Renal cortical epithelial cell (primary cell): ENCODE data around the gene KISS1R. TPM values are rescaled to one million over a fixed set of nuclear protein-coding genes. Genes with fewer than 3 reads are reported as not detected.

Source experiments
- DNase-seq: peaks from one replicate; pipeline ENCODE4 v3.0.0-alpha.2; 2011; ENCODE audit warnings: low read depth
- total RNA-seq: library from RNA; depleted of rRNA; stranded (reverse); fragments of >200 nt; gene quantifications from 2 replicates; pipeline ENCODE4 v1.2.3, GENCODE V29; 2014

KISS1R gene
- total RNA-seq, 1 donor from 2014 or later = not detected

DNA sequence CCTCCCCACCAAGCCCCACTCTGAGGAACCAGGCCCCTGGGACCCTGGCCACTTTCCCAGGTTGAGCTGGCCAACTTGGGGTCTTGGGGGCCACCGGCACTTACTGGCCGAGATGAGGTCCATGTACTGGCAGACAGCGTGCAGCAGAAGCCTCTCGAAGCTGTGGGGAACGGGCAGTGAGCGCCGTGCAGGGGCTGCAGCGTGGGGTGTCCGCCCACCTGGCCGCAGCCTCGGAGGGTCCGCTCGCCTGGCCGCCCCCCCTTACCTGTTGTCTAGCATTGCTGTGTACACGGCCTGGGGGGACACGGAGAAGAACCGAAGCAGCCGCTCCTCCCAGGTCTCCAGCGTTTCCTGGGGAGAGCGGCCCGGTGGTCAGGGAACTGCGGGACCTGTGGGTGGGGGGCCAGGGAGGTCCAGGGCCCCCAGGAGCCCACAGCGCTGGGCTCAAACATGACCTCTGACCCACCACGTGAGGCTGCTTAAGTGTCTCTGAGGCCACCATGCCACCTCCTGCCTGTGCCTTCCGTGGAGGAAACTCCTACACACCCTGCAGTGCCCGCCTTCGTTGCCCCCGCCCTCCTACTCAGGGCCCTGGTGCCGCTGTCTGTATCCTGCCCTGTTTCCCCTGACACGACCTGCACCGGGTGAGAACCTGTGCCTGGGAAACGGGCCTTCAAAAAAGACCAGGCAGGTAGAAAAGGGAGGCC, 17.6 kb upstream of the KISS1R start:
- DNase-seq = no peak

DNA sequence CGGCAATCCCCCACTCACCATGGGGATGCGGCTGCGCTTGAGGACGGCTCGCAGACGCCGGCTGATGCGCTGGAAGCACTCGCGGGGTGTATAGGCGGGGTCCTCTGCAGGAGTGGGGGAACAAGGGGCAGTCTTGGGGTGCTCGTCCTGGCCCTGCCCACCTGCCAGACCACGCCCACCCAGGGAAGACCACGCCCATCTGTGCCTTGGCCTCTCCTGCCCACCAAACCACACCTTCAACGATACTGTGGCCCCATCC, 17.2 kb upstream of the KISS1R start:
- no peak for DNase-seq

DNA sequence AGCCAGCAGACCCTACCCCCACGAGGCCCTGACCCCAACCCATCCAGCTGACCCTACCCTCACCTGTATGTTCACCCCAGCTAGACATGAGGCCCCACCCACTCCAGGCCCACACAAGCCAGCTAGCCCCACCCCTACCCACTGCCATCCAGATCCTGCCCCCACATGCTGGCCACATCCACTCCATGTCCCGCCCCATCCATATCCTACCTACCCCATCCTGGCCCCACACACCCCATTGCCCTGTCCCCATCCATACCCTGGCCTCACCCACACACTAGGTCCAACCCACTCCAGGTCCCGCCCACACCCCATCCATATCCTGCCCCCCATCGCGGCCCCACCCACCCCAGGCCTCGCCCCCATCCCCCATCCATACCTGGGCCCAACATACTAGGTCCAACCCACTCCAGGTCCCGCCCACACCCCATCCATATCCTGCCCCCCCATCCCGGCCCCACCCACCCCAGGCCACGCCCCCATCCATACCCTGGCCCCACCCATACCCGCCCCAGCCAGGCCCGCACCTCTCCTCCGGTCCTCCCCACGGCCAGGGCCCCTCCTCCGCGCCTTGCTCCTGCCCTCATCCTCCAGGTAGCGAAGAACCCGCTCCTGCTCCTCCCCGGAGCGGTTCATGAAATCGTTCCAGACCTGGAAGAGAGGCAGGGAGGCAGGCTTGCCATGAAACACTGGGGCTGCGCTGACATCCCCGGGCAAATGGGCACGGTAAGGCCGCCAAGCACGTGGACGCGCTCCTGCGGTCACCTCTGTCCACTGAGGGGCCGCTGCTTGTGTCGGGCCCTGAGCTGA, 16.6 kb upstream of the KISS1R start:
- no peak for DNase-seq

DNA sequence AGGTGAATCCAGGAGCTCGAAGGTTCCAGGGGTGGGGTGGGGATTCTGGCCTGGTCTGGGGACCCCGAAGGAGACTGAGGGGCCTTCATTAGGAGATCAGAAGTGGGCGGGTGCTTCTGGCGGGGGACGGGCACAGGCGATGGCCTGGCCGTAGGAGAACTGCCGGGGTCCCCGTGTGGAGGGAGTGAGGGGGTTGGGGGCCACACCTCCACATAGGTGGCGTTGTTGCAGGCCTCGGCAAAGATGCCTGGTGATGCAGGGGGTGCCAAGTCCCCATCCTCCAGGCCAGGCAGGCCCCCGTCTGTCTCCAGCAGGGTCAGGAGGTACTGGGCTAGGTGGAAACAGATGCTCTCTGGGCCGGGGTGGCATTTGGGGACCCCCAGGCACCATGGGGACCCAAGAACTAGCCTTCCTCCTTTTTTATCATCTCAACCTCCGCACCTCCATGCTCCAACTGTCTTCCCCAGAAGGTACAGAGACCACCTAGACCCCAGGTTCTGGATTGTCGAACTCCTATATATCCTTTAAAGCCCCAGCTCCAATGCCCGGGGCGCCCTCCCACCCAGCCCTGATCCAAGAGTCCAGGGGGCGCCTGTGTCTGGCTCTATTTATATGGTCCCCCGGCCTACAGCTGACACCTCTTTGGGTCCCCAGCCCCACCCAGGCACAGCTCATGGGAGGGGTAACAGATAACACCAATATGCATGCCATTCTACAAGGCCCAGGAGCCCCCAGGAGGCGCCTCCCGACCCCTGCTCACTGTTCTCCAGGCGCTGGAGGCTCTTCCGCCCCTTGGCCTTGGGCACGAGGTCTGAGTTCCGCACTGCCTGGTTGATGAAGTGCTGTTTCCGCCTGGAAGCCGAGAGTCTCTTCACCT, 15.7 kb upstream of the KISS1R start:
- no peak for DNase-seq

DNA sequence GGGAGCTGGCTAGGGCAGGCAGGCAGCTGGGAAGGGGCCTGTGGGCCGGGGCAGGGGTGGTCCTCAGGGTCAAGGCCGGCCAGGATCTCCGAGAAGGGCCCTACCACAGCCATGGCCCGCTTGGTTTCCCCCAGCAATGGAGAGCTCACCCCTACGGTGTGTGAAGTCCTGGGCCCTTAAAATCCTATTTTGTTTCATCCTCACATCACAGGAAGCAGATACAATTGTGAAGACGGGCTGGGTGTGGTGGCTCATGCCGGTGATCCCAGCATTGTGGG, 15.1 kb upstream of the KISS1R start:
- DNase-seq = no peak

DNA sequence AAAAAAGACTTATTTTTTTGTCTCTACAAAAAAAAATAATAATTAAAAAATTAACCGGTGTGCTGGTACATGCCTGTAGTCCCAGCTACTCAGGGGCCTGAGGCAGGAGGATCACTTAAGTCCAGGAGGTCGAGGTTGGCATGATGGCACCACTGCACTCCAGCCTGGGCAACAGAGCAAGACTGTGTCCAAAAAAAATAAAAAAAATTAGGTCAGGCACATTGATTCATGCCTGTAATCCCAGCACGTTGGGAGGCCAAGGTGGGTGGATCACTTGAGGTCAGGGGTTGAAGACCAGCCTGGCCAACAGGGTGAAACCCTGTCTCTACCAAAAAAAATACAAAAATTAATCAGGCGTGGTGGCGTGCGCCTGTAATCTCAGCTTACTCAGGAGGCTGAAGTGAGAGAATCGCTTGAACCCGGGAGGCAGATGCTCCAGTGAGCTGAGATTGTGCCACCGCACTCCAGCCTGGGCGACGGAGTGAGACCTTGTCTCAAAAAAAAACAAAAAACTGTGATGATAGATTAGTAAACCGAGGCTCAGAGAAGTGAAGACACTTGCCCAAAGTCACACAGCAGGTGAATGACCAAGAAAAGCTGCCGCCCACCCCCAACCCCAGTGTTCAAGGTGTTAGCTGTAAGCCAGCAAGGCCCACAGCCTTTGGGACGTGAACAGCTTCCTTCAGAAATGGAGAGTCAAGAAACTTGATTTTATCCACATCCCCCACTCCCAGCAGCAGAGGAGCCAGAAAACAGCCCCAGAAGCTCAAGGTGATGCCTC, 14.5 kb upstream of the KISS1R start:
- no peak for DNase-seq

DNA sequence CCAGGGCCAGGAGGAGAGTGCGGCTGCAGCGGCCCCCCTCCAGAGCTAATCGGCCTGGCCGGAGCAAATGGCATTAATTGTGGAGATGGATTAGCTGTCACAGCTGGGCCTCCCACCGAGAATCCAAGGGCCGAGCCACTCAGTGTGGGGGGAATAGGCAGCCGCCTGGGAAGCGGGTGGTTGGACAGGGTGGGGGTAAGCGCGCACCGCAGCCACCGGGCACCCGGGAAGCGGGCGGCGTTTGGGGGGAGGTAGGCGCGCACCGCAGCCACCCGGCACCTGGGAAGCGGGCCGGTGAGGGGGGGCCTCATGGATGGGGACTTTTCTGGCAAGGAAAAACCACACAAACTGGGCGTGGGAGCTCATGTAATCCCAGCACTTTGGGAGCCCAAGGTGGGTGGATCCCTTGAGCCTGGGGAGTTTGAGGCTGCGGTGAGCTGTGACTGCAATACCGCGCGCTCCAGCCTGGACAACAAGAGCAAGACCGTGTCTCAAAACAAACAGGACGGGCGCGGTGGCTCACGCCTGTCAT, 13.8 kb upstream of the KISS1R start:
- no peak for DNase-seq

DNA sequence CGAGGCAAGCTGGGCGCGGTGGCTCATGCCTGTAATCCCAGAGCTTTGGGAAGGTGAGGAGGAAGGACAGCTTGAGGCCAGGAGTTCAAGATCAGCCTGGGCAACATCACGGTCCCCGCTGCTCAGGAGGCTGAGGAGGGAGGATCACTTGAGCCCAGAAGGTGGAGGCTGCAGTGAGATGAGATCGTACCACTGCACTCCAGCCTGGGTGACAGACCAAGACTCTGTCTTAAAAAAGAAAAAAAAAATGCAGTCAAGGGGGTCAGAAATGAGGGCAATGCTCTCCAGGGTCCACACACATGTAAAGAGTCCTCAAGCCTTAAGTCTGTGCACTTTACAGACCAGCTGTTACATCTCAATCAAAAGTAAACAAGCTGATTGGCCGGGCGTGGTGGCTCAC, 12.6 kb upstream of the KISS1R start:
- no peak for DNase-seq

DNA sequence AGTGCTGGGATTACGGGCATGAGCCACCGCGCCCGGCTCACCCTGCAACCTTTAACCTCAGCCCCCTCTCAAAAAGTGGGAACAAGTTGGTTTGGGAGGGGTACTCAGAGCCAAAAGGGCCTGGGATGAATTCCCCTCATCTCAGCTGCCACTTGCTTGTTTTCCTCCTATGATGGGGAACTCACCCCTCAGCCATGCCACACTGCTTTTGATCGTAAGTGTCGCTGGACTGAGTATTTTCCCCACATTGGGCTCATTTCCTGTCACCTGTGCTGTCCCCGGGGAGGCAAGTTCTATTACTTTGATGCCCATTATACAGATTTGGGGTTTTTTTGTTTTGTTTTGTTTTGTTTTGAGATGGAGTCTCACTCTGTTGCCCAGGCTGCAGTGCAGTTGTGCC, 10.7 kb upstream of the KISS1R start:
- DNase-seq = no peak

DNA sequence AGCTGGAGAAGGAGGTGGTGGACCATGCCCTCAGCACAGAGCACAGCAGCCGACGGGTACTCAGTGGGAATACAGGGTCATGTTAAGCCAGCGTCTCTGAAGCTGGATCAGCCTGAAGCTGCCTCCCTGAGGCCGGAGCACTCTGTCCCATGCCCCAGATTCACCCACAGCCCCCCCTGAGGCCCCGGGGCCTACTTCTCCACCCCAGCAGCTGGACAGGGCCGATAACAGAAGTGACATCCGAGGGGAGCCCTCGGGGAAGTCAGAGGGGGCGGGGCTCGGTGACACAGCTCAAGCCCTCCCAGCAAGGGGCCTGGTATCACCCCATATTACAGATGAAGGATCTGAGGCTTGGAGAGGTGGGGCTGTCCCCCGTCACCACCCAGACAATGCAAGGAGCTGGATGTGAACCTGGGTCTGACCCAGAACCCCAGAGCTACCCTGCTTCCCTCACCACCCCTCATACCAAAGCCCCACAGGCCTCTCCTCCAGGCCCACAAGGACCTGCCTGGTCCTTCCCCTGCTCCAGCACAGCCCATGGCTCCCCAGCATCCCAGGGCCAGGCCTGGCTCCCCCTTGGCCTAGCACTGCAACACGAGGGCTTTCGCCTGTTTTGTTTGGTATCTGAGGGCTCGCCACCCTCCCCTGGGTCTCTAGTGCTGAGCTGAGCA, 9.8 kb upstream of the KISS1R start:
- DNase-seq = no peak

DNA sequence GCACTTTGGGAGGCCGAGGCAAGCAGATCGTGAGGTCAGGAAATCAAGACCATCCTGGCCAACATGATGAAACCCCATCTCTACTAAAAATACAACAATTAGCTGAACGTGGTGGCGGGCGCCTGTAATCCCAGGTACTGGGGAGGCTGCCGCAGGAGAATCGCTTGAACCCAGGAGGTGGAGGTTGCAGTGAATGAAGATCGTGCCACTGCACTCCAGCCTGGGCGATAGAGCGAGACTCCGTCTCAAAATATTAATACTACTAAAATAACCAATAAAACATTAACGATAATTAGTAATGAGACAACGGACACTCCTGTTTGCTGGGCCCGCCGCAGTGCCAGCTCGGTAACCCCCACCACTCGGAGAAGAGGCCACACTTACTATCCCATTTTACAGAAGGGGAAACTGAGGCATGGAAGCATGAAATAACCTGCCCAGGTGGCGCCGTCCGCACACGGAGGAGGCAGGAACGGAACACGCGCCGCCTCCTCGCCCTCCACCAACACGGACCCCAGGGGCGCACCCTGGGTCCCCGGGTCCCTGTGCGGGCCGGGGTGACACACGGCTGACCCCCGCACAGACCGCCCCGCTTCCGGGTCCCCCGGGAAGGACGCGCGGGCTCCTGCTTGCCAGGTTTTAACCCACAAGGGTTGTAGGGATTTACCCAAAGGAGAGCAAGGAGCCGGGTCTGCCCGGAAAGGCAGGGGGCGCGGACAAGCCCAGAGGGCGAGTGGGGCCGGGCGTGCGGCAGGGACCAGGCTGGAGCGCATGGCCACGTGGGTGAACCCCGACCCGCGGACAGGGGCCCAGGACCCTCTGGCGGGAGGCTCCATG, 5.7 kb upstream of the KISS1R start:
- DNase-seq = no peak

DNA sequence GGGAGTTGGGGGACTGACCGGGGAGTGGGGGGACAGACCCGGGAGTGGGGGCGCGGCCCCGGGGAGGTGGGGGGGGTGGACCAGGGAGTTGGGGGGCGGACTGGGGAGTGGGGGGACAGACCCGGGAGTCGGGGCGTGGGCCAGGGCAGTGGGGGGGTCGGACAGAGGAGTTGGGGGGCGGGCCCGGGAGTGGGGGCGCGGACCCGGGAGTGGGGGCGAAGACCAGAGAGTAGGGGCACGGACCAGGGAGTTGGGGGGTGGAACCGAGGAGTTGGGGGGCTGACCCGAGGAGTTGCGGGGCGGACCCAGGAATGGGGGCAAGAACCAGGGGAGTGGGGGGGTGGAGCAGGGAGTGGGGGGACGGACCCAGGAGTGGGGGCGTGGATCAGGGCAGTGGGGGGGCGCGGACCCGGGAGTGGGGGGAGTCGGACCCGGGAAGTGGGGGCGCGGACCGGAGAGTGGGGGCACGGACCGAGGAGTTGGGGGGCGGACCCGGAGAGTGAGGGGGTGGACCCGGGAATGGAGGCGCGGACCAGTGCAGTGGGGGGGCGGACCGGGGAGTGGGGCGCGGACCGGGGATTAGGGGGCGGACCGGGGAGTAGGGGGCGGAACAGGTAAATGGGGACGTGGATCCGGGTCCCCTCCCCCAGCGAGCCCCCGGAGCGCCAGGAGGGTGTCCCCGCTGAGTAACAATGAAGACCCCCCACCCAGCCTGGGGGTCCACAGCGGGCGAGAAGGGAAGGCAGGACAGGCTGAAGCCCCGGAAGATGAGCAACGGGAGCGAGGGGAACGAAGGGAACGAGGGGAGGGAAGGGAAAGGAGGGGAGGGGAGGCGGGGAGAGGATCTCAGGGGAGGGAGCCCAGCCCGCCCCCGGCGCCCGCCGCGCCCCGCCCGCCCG, 4.7 kb upstream of the KISS1R start:
- no peak for DNase-seq

DNA sequence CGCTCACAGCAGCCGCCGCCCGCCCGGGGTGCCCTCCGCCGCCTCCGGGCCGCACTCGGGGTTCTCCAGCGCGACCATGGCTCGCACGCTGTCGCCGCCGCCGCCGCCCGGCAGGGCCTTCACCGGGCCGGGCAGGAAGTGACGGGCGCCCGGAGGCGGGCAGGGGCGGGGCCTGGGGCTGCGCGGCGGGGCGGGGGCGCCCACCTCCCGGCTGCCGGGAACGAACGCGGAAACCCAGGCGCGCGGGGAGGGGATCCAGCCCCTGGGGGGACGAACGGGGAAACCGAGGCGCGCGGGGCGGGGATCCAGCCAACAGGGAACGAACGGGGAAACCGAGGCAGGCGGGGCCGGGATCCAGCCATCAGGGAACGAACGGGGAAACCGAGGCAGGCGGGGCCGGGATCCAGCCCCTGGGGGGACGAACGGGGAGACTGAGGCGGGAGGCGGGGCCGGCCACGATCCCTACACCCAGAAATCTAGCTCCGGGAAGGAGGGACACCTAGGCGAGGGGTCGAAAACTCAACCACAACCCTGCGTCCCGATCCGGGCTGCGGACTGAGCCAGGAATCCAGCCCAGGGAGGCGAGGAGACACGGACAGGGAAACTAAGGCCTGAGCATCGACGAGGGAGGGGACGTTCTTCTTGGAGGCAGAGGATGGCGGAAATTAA, 3.9 kb upstream of the KISS1R start, which contains the start of gene R3HDM4:
R3HDM4 (minus strand) TSS at position 140 of the 669 bp plus-strand sequence; CDS start at position 78, 62 bp downstream.
- no peak for DNase-seq

DNA sequence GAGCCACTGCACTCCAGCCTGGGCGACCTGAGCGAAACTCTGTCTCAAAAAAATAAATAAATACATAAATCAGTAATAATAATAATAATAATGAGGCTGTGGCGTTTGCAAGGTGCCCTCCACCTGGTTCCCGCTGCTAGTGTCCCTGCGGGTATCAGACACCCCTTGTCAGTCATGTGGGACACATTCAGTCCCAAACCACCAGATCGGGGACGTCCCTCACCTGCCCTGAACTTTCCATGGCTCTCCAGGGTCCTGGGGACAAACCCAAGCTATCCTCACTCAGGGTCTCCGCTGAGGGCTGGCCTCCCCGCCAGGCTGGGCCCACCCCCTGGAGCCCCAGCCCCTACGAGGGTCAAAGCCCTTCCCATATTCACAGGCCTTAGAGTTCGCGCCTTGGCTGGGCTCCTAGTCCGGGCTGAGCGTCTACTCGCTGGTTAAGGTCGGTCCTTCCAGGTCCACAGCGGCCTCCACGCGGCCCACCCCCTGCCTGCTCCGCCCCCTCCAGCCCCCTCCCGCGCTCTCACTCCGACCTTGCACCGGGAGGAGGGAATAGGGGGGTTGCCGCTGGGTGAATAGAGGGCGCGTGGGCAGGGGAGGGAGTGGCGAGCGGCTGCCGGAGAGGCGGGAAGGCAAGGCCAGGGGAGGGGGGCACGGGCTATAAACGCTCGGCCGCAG, 349 bp upstream of the KISS1R start:
- DNase-seq = no peak

DNA sequence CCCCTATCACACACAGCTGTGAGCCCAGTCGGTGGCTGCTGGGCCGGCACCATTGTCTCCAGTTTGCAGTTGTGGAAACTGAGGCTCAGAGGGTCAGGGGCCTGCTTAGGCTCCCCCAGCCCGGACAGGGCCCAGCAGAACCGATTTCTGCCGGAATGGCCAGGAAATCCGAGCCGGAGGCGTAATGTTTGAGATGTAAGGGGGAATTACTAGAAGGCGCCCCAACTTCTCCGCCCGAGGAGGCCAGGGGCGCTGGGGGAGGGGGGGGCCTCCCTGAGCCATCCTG, 962 bp downstream of the KISS1R start:
- DNase-seq = no peak

DNA sequence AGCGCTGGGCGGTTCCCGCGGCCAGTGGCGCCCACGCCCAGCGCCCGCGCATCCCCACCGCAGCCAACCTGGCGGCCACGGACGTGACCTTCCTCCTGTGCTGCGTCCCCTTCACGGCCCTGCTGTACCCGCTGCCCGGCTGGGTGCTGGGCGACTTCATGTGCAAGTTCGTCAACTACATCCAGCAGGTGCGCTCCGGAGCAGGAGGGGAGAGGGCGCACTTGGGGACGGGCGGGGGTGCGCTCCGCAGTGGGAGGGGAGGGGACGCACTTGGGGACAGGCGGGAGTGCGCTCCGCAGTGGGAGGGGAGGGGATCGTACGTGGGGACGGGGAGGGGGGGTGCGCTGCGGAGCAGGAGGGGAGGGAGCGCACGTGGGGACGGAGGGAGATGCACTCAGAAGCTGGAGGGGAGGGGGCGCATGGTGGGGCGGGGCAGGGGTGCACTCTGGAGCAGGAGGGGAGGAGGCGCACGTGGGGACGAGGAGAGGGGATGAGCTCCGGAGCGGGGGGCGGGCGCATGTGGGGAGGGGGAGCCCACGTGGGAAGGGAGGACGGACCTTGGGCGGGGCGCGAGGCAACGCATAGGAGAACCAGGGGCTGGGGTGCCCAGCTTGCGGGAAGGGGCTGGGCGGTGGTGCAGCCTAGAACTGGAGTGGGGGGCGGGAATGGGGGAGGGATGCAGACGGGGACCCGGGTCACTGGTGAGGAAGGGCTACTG, 1.5 kb downstream of the KISS1R start:
- DNase-seq = no peak

DNA sequence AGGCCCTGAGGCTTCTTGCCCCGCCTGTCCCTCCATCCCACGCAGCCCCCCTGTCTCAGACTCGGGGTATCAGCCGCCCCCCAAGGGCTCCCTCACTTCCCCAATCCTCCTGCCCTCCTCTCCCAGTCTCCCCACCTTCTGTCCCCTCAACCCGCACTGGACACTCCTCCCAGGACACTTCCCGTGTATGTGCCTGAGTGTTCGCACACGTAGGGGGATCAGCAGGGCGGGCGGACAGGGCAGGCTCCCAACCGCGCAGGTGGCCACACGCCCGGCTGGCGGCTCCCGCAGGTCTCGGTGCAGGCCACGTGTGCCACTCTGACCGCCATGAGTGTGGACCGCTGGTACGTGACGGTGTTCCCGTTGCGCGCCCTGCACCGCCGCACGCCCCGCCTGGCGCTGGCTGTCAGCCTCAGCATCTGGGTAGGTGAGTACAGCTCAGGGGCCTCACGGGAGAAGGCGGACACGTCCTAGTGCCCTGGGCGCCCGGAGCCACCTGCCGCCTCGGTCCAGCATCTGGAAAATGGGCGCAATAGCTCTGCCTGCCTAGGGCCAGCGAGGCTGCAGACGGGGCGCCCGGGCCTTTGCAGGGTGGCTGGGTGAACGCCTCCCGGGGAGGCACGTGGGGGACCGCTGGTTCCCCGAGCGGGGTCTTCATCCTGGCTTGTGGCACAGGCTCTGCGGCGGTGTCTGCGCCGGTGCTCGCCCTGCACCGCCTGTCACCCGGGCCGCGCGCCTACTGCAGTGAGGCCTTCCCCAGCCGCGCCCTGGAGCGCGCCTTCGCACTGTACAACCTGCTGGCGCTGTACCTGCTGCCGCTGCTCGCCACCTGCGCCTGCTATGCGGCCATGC, 2.3 kb downstream of the KISS1R start:
- no peak for DNase-seq
